Kidney glomerular epithelial cell (primary cell): ENCODE results near the gene FAM234B.

Experiments
- DNase-seq: peaks from one replicate; lab custom pipeline; 2025; lab: John Stamatoyannopoulos, UW

FAM234B gene

GRCh38 chr12:13044002-13044905 is at the start of gene FAM234B:
TSS of gene FAM234B (plus strand) at chr12:13044381. CDS start at chr12:13044404, 23 bp downstream.
- peak; percentile 13 for DNase-seq

DNA sequence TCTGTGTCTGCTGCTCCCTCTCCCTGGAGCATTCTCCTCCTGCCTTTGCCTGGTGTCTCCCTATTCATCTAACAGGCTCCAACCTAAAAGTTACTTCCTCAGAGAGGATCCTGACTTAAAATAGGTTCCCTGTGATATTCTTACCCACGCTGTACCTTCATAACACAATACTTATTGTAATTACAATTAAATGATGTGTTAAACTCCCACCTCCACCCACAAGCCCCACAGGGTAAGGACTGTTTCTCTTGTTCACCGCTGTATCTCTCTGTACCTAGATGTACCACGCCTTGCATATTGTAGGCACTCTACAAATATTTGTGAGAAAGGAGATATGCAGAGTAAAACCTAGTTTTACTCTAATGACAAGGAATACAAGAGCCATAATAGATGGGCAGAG is 49.1 kb upstream of the FAM234B start:
- DNase-seq: no peak

DNA sequence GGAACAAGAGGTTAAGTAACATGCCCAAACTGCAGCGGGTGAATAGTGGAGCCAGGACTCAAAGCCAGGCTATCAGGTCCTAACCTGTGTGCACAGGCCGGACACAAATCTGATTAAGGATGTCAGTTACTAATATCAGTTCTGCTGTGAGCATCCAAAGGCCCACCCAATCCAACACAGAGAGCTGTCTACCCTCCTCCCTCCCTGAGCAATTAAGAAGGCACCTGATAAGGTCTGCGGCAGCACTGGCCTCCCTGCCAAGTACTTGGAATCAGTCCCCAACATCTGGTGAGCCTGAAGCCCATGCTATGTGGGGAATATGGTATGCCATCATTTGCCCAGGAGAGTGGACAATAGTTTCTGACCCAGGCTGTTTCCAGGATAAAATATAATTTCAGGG is 48.0 kb upstream of the FAM234B start:
- no peak for DNase-seq

DNA sequence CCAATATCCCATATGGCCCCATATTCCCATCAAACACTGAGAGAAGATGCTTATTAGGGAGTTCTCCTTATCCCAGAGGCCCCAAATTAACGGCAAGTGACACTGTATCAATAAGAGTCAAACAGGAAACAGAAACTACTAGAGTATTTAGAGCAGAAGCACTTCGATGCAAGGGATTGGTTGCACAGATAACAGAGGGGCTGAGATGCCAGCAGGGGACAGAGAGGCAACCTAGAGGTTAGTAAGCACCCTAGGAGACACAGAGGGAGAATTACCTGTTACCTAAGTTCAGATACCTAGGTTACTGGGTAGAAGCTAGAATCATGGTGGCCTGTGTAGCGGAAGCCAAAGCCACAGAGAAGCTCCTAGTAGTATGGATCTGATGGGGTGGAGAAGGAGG is 47.0 kb upstream of the FAM234B start:
- no peak for DNase-seq

DNA sequence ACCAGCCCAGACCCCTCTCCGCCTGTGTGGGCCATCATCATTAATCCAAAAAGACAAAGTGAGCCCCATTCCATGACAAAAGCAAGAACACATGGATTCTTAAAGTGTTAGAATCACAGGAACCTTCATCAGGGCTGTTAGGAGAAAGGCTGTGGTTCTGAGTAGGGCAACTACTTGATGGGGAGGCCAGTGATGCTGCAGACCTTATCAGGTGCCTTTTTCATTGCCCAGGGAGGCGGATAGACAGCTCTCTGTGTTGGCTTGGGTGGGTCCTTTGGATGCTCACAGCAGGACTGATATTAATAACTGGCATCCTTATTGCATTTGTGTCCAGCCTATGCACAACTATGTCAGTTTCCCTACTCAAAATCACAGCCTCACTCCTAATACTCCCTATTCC is 46.4 kb upstream of the FAM234B start:
- DNase-seq: no peak

DNA sequence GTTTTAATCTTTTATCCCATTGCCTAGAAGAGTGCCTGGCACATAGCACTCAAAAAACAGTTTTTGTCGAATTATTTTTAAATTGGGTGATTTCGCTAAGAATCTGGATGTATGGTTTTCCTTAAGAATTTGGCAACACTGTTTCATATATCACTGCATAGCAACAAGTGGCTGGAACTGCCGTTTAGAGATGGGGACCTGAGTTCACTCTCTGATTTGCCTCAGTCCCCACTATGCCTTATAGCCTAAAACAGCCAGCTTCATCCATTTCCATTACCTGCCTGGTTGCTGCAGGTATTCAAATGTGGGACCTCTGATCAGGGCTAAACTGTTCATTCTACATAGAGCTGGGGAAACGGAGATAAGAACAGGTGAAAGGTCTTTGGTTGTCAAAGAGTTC is 45.9 kb upstream of the FAM234B start:
- no peak for DNase-seq

- DNase-seq: no peak
These were observed 44.8 kb upstream of the FAM234B start for GRCh38 chr12:12999271-12999958.

- peak; percentile 77 for DNase-seq
These were observed 44.1 kb upstream of the FAM234B start, which contains the start of gene HEBP1 for GRCh38 chr12:12999959-13000615. TSS of gene HEBP1 (minus strand) at chr12:13000265. CDS start at chr12:13000114, 151 bp downstream.

GRCh38 chr12:13000616-13000924 is 43.6 kb upstream of the FAM234B start:
- no peak for DNase-seq

GRCh38 chr12:13000925-13001774 is 43.0 kb upstream of the FAM234B start:
- peak; percentile 35 for DNase-seq

DNA sequence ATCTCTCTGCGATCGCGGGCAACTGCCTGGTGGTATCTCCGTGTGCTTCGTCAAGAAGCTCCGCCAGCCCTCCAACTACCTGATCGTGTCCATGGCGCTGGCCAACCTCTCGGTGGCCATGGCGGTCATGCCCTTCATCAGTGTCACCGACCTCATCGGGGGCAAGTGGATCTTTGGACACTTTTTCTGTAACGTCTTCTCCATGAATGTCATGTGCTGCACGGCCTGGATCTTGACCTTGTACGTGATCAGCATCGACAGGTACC is 42.5 kb upstream of the FAM234B start:
- DNase-seq: no peak

DNA sequence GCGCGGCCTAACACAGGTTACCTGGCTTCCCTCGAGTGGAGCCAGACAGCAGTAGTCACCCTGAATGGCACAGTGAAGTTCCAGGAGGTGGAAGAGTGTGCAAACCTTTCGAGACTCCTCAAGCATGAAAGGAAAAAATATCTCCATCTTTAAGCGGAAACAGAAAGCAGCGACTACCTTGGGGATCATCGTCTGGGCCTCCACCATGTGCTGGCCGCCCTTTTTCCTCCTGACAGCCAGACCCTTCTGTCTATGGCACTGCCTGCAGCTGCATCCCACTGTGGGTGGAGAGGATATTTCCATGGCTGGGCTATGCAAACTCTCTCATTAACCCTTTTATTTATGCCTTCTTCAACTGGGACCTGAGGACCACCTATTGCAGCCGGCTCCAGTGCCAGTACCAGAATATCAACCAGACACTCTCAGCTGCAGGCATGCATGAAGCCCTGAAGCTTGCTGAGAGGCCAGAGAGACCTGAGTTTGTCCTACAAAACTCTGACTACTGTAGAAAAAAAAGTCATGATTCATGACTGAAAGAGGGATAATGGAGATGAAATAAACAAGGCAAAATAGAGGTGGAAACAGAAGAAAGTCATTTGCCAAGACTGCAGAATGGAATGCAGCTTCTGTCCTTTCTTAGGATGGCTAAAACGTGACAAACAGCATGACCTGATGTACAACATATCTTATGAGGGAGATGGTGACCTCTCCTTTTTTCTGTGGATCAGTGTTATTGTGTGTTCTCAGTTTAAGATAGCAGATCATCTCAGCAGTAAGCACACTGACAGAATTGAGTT is 41.7 kb upstream of the FAM234B start:
- DNase-seq: no peak

DNA sequence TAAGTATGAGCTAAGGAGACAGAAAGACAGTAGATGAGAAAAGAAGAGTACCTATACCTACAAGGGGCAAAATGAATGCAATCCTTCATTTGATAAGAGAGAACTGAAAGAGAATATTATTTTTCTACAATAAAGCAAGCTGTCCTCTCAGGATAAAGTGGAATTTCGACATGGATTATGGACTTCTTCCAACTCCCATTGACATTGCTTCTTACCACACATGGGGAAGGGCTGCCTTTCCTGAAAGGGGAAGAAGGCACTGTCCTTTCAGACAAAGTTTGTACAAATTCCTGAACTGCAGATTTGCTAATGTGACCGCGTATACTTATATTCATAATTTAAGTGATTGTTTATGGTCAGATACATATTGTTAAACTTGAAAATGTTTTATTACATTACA is 39.8 kb upstream of the FAM234B start:
- no peak for DNase-seq

GRCh38 chr12:13004986-13005385 is 39.2 kb upstream of the FAM234B start:
- no peak for DNase-seq

DNA sequence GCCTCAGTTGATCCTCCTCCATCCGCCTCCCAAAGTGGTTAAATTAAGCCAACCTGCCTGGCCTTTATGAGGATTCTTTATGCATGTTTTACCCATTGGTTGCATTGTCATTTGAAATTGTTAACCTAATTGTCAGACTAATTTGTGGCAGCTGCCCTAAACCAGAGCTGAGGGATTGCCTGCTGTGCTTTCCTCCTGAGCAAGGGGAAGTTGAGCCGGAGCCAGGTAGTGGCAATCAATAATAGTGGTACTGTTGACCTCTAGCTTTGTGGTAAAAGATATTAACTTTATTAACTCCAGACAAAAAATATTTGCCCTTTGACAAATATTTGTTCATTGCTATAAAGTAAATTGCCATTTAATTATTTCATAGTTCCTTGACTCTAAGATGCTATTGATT is 38.5 kb upstream of the FAM234B start:
- DNase-seq: no peak

DNA sequence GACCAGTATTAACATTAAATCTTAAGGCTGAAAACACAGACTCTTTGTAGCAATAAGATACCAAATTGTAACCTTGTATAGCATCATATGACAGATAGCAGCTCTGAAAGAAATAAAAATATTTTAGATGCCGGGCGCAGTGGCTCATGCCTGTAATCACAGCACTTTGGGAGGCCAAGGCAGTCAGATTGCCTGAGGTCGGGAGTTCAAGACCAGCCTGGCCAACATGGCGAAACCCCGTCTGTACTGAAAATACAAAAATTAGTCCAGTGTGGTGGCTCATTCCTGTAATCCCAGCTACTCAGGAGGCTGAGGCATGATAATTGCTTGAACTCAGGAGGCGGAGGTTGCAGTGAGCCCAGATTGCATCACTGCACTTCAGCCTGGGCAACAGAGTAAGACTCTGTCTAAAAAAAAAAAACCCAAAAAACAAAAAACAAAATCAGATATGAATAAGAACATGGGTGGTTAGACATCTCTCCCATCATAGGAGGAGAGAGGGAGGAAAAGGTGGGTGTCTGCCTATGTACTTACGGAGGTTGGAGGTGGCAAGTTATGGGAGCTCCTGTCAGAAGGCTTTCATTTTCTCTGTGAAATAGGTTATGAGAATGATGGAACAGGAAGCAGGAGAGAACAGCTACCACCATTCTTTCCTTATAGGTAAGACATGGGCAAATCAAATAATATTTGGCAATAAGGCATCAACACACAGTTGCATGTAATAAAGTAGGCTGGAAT is 36.5 kb upstream of the FAM234B start:
- no peak for DNase-seq

DNA sequence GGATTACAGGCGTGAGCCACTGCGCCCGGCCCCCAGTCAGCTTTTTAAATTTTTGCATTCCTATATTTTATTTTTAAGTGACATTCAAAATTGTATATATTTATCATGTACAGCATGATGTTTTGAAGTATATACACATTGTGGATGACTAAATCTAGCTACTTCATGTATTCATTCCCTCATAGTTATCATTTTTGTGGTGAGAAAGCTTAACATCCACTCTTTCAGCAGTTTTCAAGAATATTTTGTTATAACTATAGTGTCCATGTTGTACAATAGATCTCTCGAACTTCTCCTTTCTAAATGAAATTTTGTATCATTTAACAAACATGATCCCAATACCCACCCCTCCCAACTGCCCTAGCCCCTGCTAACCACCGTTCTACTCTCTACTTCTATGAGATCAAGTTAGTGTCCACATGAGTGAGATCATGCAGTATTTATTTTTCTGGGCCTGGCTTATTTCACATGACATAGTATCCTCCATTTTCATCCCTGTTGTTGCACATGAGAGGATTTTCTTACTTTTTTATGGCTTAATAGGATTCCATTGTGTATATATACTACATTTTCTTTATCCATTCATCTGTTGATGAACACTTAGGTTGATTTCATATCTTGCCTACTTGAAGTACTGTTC is 35.3 kb upstream of the FAM234B start:
- DNase-seq: no peak

- no peak for DNase-seq
These were observed 33.1 kb upstream of the FAM234B start for GRCh38 chr12:13011098-13011497.

DNA sequence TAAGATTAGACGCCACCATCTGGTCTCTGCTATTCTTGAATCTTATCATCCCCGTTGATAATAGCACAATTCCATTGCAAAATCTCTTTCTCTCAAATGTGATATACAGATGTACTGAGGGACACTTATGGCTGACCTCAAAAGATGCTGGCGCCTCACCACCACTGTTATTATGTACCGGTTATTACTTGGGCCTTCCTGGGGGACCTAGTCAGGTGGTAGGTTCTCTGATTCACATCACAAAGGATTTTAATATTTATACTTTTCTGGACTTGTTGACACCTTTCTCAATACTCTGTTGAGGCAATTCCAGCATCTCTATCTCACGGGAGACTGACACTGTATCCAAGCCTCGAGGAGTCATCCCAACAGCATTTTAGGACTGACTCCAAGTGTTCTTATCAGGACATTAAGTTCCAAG is 21.3 kb upstream of the FAM234B start:
- DNase-seq: no peak
